Measurements from ENCODE around the gene AGBL3. TPM values are rescaled to one million over a fixed set of nuclear protein-coding genes. Genes with fewer than 3 reads are reported as not detected.

Gene AGBL3
- total and polyA plus RNA-seq, 9 donors = 2.0 to 8.1 (median 4.2) TPM

- Histone ChIP-seq H3K27ac (no peak overlapping the region), H3K4me3 (no peak overlapping the region), H3K27me3 (no peaks in the 10 kb centered on the region), H3K9me3 (no peaks in the 10 kb centered on the region), H3K4me1 (ENCODE audit: insufficient read depth) (no peaks in the 10 kb centered on the region), H3K36me3 (no peaks in the 10 kb centered on the region)
- 91 to 97% (median 93%) methylated on average over 5 of the region's 5 CpGs for WGBS, 3 donors
- DNase-seq = no peak
- TF ChIP-seq, protein P1, sequence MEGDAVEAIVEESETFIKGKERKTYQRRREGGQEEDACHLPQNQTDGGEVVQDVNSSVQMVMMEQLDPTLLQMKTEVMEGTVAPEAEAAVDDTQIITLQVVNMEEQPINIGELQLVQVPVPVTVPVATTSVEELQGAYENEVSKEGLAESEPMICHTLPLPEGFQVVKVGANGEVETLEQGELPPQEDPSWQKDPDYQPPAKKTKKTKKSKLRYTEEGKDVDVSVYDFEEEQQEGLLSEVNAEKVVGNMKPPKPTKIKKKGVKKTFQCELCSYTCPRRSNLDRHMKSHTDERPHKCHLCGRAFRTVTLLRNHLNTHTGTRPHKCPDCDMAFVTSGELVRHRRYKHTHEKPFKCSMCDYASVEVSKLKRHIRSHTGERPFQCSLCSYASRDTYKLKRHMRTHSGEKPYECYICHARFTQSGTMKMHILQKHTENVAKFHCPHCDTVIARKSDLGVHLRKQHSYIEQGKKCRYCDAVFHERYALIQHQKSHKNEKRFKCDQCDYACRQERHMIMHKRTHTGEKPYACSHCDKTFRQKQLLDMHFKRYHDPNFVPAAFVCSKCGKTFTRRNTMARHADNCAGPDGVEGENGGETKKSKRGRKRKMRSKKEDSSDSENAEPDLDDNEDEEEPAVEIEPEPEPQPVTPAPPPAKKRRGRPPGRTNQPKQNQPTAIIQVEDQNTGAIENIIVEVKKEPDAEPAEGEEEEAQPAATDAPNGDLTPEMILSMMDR (IDR thresholded peaks at IDR 0.05) = no peak
- TF ChIP-seq EP300 (IDR thresholded peaks at IDR 0.05) (no peak), POLR2A (IDR thresholded peaks at IDR 0.05) (no peak)
- intact Hi-C loops (cut with DNase I) = no loop called here
These were observed 198.0 kb downstream of the AGBL3 start for GRCh38 chr7:135184254-135184841.

Other genes with a start within 250 kb of the AGBL3 start
- gene CALD1, start 206.9 kb upstream of the AGBL3 start, total RNA-seq = 100 to 1,000 TPM; 306 to 697 (median 463) TPM
- 100 to 1,000 TPM; 405 to 586 TPM for gene CALD1, start 206.9 kb upstream of the AGBL3 start, polyA plus RNA-seq
- gene TMEM140, start 161.6 kb downstream of the AGBL3 start, total RNA-seq = 1 to 10 TPM; 5.9 to 9.3 (median 8.4) TPM
- 10 to 100 TPM; 13.0 to 25.0 TPM for gene TMEM140, start 161.6 kb downstream of the AGBL3 start, polyA plus RNA-seq
- gene CYREN, start 184.2 kb downstream of the AGBL3 start, total RNA-seq = 10 to 100 TPM; 25.4 to 54.2 (median 40.2) TPM
- gene CYREN, start 184.2 kb downstream of the AGBL3 start, polyA plus RNA-seq = 10 to 100 TPM; 21.1 to 24.1 TPM
- gene WDR91, start 225.0 kb downstream of the AGBL3 start, total RNA-seq = 10 to 100 TPM; 14.7 to 56.3 (median 32.7) TPM
- 10 to 100 TPM; 12.6 to 17.7 TPM for gene WDR91, start 225.0 kb downstream of the AGBL3 start, polyA plus RNA-seq
- not detected for gene STRA8, start 247.3 kb downstream of the AGBL3 start, total RNA-seq
- gene STRA8, start 247.3 kb downstream of the AGBL3 start, polyA plus RNA-seq = not detected

All from ovary (tissue), 9 donors.